HG03354 (cell line): Measurements from ENCODE around the gene GJB2.

Experiments
- ATAC-seq: cut with Tn5 transposase; IDR thresholded peaks from one replicate; pipeline ENCODE4 v1.9.1; 2021; ENCODE audit warnings: mild to moderate bottlenecking; ENCODE audit not compliant: unreplicated experiment, poor library complexity, severe bottlenecking

GJB2 gene

DNA sequence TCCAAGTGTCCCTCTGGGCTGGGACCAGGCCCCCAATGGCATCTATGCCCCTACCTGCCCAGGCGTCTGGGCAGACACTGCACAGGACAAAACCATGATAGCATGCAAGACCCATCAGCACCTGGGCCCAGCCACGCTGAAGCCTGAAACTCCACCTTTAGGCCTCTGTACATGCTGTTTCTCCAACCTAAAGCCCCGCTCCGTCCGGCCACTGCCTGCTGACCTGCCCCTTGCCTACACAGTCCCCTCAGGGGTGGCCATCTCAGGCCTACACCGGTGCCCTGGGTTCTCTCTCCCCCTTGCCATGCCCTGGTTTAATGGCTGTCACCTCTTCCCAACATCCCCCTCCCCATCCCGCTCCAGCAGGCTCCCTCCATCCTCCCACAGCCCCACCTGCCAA is 47.2 kb downstream of the GJB2 start:
- ATAC-seq, result no peak

DNA sequence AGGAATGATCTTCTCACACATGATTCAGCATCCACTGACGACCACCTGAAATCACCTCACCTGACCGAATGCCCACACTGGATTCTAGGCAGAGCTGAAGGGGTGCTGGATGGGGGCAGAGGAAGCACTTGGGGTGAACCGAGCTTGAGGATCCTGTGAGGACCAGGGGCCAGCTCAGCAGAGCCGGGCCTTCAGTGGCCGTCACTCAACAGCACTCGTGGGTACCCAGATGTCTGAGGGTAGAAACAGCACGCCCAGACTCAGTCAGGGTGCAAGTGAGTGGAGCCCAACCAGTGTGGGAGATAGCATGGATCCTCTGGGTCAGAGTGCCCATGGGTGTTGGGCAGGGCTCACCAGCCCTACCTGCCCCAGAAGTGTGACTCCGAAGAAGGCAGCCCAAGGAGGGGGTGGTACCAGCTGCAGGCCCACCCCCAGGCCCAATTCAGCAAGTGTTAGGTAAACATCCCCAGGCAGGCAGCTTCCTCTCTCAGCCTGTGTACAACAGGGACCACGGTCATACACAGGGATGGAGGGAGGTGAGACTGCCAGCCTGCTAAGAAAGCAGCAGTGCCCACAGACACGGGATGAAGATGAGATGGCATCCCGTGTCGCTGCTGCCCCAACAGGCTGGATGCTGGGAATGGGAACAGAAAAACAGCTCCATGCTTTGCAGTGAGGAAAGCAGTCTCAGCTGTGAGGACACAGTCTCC is 48.4 kb downstream of the GJB2 start:
- no peak for ATAC-seq

DNA sequence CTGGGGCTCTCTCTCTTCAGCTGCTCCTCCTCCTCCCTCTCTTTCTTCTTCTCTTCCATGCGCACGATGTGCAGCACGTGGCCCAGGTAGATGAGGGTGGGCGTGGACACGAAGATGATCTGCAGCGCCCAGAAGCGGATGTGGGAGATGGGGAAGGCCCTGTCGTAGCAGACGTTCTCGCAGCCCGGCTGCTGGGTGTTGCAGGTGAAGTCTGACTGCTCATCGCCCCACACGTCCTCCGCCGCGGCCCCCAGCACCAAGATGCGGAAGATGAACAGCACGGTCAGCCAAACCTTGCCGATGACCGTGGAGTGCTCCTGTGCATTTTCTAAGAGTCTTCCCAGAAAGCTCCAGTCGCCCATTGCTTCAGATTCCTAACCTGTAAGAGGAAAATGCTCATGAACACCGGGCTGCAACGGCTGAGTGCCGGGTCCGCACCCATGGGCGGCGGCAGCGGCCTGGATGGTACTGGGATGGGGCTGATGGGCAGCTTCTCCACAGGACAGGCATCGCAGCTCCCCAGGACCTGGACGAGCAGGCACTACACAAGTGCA is 49.7 kb downstream of the GJB2 start:
- no peak for ATAC-seq

- ATAC-seq, result no peak
These were observed 50.5 kb downstream of the GJB2 start for GRCh38 chr13:20142023-20142926.

GRCh38 chr13:20141238-20142022 is 51.3 kb downstream of the GJB2 start:
- no peak for ATAC-seq

DNA sequence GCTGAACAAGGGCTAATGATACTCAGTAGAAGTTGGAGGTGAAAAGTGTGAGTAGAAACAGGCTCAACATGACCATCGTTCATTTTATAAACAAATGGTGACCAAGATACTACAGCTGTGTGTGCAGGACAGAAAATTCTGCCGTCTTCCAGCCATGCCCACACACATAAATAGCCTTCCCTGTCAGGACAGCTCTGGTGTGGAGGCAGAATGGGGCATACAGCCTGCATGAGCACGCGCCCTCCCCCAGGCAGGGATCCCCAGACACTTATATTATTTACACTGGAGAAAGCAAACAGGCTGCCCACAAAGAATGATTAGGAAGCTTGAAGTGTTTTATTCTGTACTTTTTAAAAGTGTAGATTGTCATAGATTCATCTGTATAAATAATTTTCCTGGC is 52.3 kb downstream of the GJB2 start:
- ATAC-seq, result no peak

DNA sequence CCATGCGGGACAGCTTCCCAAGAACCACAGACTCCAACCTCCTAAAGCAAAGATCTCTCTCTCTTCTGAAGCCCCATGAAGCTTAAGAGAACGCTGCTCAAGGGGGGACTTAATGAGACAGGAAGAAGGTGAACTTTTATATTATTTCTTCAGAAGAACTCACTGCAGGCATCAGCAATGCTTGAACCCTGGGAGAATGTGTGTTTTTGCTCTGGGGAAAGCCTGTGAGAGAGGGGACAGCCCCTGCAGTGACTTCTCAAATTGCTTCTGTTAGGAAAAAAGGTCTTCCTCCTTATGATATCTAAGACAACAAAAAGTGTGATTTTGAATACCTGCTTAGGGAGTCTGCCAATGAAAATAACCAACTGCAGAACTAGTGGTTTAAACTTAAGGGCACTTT is 54.9 kb downstream of the GJB2 start:
- ATAC-seq, result no peak
